H1 (cell line): ENCODE data around the gene ZNF536.
"Not testable (repeated sequence)": the region's sequence is repeated elsewhere in the genome, so short reads cannot be mapped to it uniquely, and the experiment has no call there.

Source experiments
- CTCF ChIP-seq, 3 experiments: IDR thresholded peaks; 1 replicate in 2 of 3; 2 replicates in 1 of 3; pipeline versions ENCODE4 v1.5.1 to v1.6.1; 2011; ENCODE audit warnings: low read length in 3 of 3, mild to moderate bottlenecking in 3 of 3, inconsistent platforms in 2 of 3, low read depth in 1 of 3, moderate library complexity in 1 of 3; ENCODE audit not compliant: insufficient read depth in 1 of 3; ENCODE audit errors: control extremely low read depth in 1 of 3
- EP300 ChIP-seq, 2 experiments: IDR thresholded peaks; 1 replicate in 1 of 2; 2 replicates in 1 of 2; pipeline ENCODE4 v1.6.1; 2011 to 2012; ENCODE audit warnings: low read depth in 2 of 2, low read length in 2 of 2, mild to moderate bottlenecking in 2 of 2, borderline replicate concordance in 1 of 2, inconsistent platforms in 1 of 2, moderate library complexity in 1 of 2
- KDM1A ChIP-seq: fragments of 200-600, 300-600 bp; sonication (generic); IDR thresholded peaks from 2 replicates; pipeline ENCODE4 v1.7.1; 2016; ENCODE audit warnings: mild to moderate bottlenecking, low read length, borderline replicate concordance
- POLR2A ChIP-seq, 2 experiments: IDR thresholded peaks; 1 replicate in 1 of 2; 2 replicates in 1 of 2; pipeline ENCODE4 v1.6.1; 2011; ENCODE audit warnings: low read depth in 2 of 2, low read length in 2 of 2, mild to moderate bottlenecking in 2 of 2; ENCODE audit errors: control extremely low read depth in 1 of 2
- POLR2AphosphoS5 ChIP-seq: IDR thresholded peaks from 2 replicates; pipeline ENCODE4 v1.6.1; 2011; ENCODE audit warnings: low read depth, low read length
- SAP30 ChIP-seq: fragments of 300-600 bp; sonication (generic); IDR thresholded peaks from 2 replicates; pipeline ENCODE4 v1.7.1; 2012; ENCODE audit warnings: low read length, moderate library complexity, mild to moderate bottlenecking, inconsistent platforms; ENCODE audit not compliant: insufficient read depth, insufficient replicate concordance
- TAF1 ChIP-seq: IDR thresholded peaks from 2 replicates; pipeline ENCODE4 v1.6.1; 2011; ENCODE audit warnings: mild to moderate bottlenecking, low read depth, low read length

GRCh38 chr19:30346468-30346867 is 25.7 kb upstream of the ZNF536 start:
- not testable (repeated sequence) for TF ChIP-seq CTCF (IDR thresholded peaks at IDR 0.05; ENCODE audit: control extremely low read depth in 1 of 3, insufficient read depth in 1 of 3, low read depth in 1 of 3, low read length in 3 of 3); POLR2AphosphoS5; EP300 (IDR thresholded peaks at IDR 0.05; ENCODE audit: borderline replicate concordance in 1 of 2, low read depth in 2 of 2, low read length in 2 of 2); KDM1A; SAP30; POLR2A (IDR thresholded peaks at IDR 0.05; ENCODE audit: control extremely low read depth in 1 of 2, low read depth in 2 of 2, low read length in 2 of 2); TAF1
